ENCODE measurements around the gene SSR4.

Gene SSR4

GRCh38 chrX:153782313-153782712 lies 12.2 kb upstream of the SSR4 start:
- no peak for DNase-seq

GRCh38 chrX:153782871-153783270 lies 11.6 kb upstream of the SSR4 start:
- no peak for DNase-seq

- DNase-seq, result no peak
Measured at GRCh38 chrX:153783378-153784013, 11.0 kb upstream of the SSR4 start.

- DNase-seq, result no peak
Measured at GRCh38 chrX:153784325-153784967, 10.0 kb upstream of the SSR4 start.

GRCh38 chrX:153786669-153787068 lies 7.8 kb upstream of the SSR4 start:
- no peak for DNase-seq

GRCh38 chrX:153789654-153790053 lies 4.8 kb upstream of the SSR4 start:
- no peak for DNase-seq

- no peak for DNase-seq
Measured at GRCh38 chrX:153791104-153791852, 3.2 kb upstream of the SSR4 start.

GRCh38 chrX:153792368-153792767 lies 2.1 kb upstream of the SSR4 start:
- DNase-seq, result no peak

GRCh38 chrX:153793291-153793690 lies 1.2 kb upstream of the SSR4 start:
- no peak for DNase-seq

- peak; percentile 24 for DNase-seq
Measured at GRCh38 chrX:153794897-153795816, 689 bp downstream of the SSR4 start.

GRCh38 chrX:153797415-153798015 lies 3.0 kb downstream of the SSR4 start:
- DNase-seq, result no peak

GRCh38 chrX:153799326-153799725 lies 4.9 kb downstream of the SSR4 start:
- DNase-seq, result no peak

- no peak for DNase-seq
Measured at GRCh38 chrX:153800177-153800722, 5.8 kb downstream of the SSR4 start.

- DNase-seq, result no peak
Measured at GRCh38 chrX:153800746-153801145, 6.3 kb downstream of the SSR4 start.

- DNase-seq, result no peak
Measured at GRCh38 chrX:153801669-153802068, 7.2 kb downstream of the SSR4 start.

- DNase-seq, result no peak
Measured at GRCh38 chrX:153802513-153803045, 8.1 kb downstream of the SSR4 start.

GRCh38 chrX:153803211-153804099 lies 9.0 kb downstream of the SSR4 start:
- DNase-seq, result no peak

GRCh38 chrX:153804100-153804595 lies 9.7 kb downstream of the SSR4 start:
- DNase-seq, result no peak

GRCh38 chrX:153804621-153805020 lies 10.2 kb downstream of the SSR4 start:
- DNase-seq, result no peak

GRCh38 chrX:153805436-153805835 lies 11.0 kb downstream of the SSR4 start:
- DNase-seq, result no peak
